HepG2 (cell line): ENCODE data around the gene FLYWCH1. TPM values are rescaled to one million over a fixed set of nuclear protein-coding genes. Genes with fewer than 3 reads are reported as not detected.
A peak's percentile ranks its signal among the peaks of the same experiment; 100 is the strongest.

Experiments used
- AKAP8 ChIP-seq: sonication (generic); formaldehyde crosslinking; IDR thresholded peaks from 2 replicates; pipeline ENCODE4 v1.5.1; 2020; ENCODE audit warnings: mild to moderate bottlenecking, missing genetic modification reagents
- DDIT3 ChIP-seq: sonication (generic); formaldehyde crosslinking; IDR thresholded peaks from 2 replicates; pipeline ENCODE4 v1.4.0; 2020; ENCODE audit warnings: mild to moderate bottlenecking, missing genetic modification reagents
- GABPA ChIP-seq, 2 experiments: IDR thresholded peaks; 2 replicates each; pipeline ENCODE4 v1.6.1; 2011 to 2016; ENCODE audit warnings: low read depth in 2 of 2, low read length in 1 of 2, missing biosample characterization in 1 of 2, missing genetic modification characterization in 1 of 2
- HHEX ChIP-seq: IDR thresholded peaks from 2 replicates; pipeline ENCODE4 v1.6.1; 2016; ENCODE audit warnings: control low read depth
- MAZ ChIP-seq, 2 experiments: sonication (generic) in 1 of 2; formaldehyde crosslinking in 1 of 2; IDR thresholded peaks; 2 replicates each; pipeline versions ENCODE4 v1.5.0 to v1.6.1; 2012 to 2020; ENCODE audit warnings: low read depth in 2 of 2, mild to moderate bottlenecking in 2 of 2, borderline replicate concordance in 1 of 2, improper control_type of control experiment in 1 of 2, low read length in 1 of 2, missing genetic modification reagents in 1 of 2, moderate library complexity in 1 of 2
- MIER2 ChIP-seq: IDR thresholded peaks from 2 replicates; pipeline ENCODE4 v1.6.1; 2016; ENCODE audit warnings: missing biosample characterization, missing genetic modification reagents
- MYC ChIP-seq: sonication (generic); formaldehyde crosslinking; IDR thresholded peaks from 2 replicates; pipeline ENCODE4 v1.9.0; 2021; ENCODE audit warnings: missing genetic modification reagents, borderline replicate concordance
- NONO ChIP-seq, 2 experiments: fragments of 450-650 bp in 1 of 2; sonication (generic) in 1 of 2; formaldehyde crosslinking in 1 of 2; IDR thresholded peaks in 1 of 2; conservative IDR thresholded peaks in 1 of 2; 2 replicates each; pipeline versions ENCODE4 v1.6.1 to v1.8.0; 2017 to 2022; ENCODE audit warnings: mild to moderate bottlenecking in 1 of 2, missing genetic modification reagents in 1 of 2, moderate library complexity in 1 of 2
- PHB2 ChIP-seq: fragments of 450-650 bp; IDR thresholded peaks from 2 replicates; pipeline ENCODE4 v1.6.1; 2018; ENCODE audit not compliant: partially characterized antibody
- RARA ChIP-seq: IDR thresholded peaks from 2 replicates; pipeline ENCODE4 v1.6.1; 2016; ENCODE audit warnings: missing genetic modification reagents, missing compliant biosample characterization
- RBM22 ChIP-seq: fragments of 200-400 bp; formaldehyde crosslinking; optimal IDR thresholded peaks from 2 replicates; pipeline ENCODE3; 2017; ENCODE audit warnings: mild to moderate bottlenecking, low read length, moderate library complexity
- RBM39 ChIP-seq: fragments of 200-400 bp; formaldehyde crosslinking; IDR thresholded peaks from one replicate; pipeline ENCODE4 v1.6.1; 2018; ENCODE audit warnings: antibody characterized with exemption, mild to moderate bottlenecking, low read depth, low read length; ENCODE audit not compliant: poor library complexity, severe bottlenecking
- RXRB ChIP-seq: IDR thresholded peaks from 2 replicates; pipeline ENCODE4 v1.6.1; 2016; ENCODE audit warnings: borderline replicate concordance, missing genetic modification reagents, missing compliant biosample characterization
- ZBED4 ChIP-seq: sonication (generic); formaldehyde crosslinking; IDR thresholded peaks from 2 replicates; pipeline ENCODE4 v1.4.0; 2020; ENCODE audit warnings: missing genetic modification reagents, borderline replicate concordance
- ZFP90 ChIP-seq: sonication (generic); formaldehyde crosslinking; IDR thresholded peaks from 2 replicates; pipeline ENCODE4 v1.8.0; 2022; ENCODE audit warnings: missing genetic modification reagents, mild to moderate bottlenecking, inconsistent platforms, borderline replicate concordance
- ZMAT3 ChIP-seq: sonication (generic); formaldehyde crosslinking; conservative IDR thresholded peaks from 2 replicates; pipeline ENCODE4 v1.7.0; 2021; ENCODE audit warnings: missing genetic modification reagents
- ZNF232 ChIP-seq: sonication (generic); formaldehyde crosslinking; IDR thresholded peaks from 2 replicates; pipeline ENCODE4 v1.4.0; 2020; ENCODE audit warnings: missing genetic modification reagents, borderline replicate concordance
- ZNF234 ChIP-seq: sonication (generic); formaldehyde crosslinking; conservative IDR thresholded peaks from 2 replicates; pipeline ENCODE4 v1.5.1; 2020; ENCODE audit warnings: mild to moderate bottlenecking, missing genetic modification reagents
- ZNF251 ChIP-seq: sonication (generic); formaldehyde crosslinking; IDR thresholded peaks from 2 replicates; pipeline ENCODE4 v1.9.0; 2021; ENCODE audit warnings: mild to moderate bottlenecking, missing genetic modification reagents
- ZNF558 ChIP-seq: sonication (generic); formaldehyde crosslinking; IDR thresholded peaks from 2 replicates; pipeline ENCODE4 v1.9.0; 2022; ENCODE audit warnings: mild to moderate bottlenecking, missing genetic modification reagents, borderline replicate concordance
- ZNF614 ChIP-seq: IDR thresholded peaks from 2 replicates; pipeline ENCODE4 v1.6.1; 2018; ENCODE audit warnings: missing biosample characterization, missing genetic modification reagents, inconsistent platforms, borderline replicate concordance
- ZSCAN29 ChIP-seq: sonication (generic); formaldehyde crosslinking; conservative IDR thresholded peaks from 2 replicates; pipeline ENCODE4 v1.4.0; 2020; ENCODE audit warnings: mild to moderate bottlenecking, missing genetic modification reagents
- polyA plus RNA-seq, 8 experiments: library from polyadenylated mRNA; depleted of rRNA in 3 of 8; stranded (reverse) in 7 of 8; unstranded in 1 of 8; fragments of >200 nt; fragmentation: Illumina TruSeq in 4 of 8; extraction: Trizol in 4 of 8; gene quantifications; 2 replicates each; pipeline versions ENCODE4 v1.2.1 to v1.2.3, GENCODE V29; 2011 to 2016; ENCODE audit warnings: low read depth in 4 of 8, missing spikeins in 1 of 8, mixed read lengths in 1 of 8; ENCODE audit not compliant: insufficient read depth in 1 of 8
- total RNA-seq, 5 experiments: library from RNA; depleted of rRNA; stranded (reverse); fragments of >200 nt; fragmentation: Illumina TruSeq; extraction: Trizol; gene quantifications; 2 replicates each; pipeline ENCODE4 v1.2.3, GENCODE V29; 2016; ENCODE audit warnings: low read depth in 1 of 5
- TF ChIP-seq, protein P1 (sequence below): sonication (generic); formaldehyde crosslinking; conservative IDR thresholded peaks from 2 replicates; pipeline ENCODE4 v1.4.0; 2020; ENCODE audit warnings: missing genetic modification reagents

Gene FLYWCH1
- total and polyA plus RNA-seq, 2 of the 13 experiments (the other 11 are each of a cell fraction or from before 2014, with no cell fraction given), result 7.3 to 12.4 TPM

DNA sequence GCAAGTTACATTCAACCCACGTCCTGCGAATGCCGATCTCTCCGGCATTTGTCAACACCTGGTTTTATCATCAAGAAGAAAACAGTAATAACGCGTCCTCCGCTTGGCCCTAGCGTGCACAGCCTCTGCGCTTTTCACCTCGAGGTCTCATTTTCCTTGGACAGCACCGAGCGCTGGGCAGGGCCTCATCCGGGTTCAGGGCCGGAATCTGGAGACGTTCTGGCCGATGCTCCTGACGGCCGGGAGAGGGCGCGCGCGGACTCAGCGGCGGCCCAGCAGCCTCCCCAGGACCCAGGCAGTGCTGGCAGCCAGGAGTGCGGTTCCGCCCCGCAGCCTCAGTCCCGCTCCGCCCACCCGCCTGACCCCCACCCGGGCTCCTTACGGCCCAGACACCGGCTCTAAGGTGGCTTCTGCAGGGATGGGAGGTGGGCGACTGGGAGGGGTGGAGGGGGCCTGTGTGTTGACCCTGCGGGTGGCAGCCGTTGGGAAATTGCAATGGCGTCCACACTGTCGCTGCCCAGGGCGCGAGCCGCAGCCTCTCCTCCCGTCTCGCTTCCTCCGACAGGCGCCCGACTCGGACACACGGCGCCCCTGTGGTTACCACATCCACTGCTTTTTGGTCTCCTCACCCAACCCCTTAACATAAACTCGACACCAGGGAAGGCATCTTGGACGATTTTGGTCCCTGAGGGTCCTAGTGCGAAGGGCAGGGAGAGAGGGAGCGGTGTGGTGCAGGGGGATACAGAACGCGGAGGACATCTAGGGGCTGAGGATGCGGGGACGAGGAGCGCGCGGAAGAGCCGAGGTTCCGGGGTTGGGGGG, 7.4 kb upstream of the FLYWCH1 start (continued):
- TF ChIP-seq DDIT3 (CRISPR knock-in tag), result no peak
- peak; percentile 46; the same call in 1 of the 2 replicates for TF ChIP-seq ZNF232 (CRISPR knock-in tag)
- no peak for TF ChIP-seq HHEX
- peak; percentile 68; the same call in 1 of the 2 replicates for TF ChIP-seq MYC (CRISPR knock-in tag)
- TF ChIP-seq RBM39, result peak; percentile 16
- TF ChIP-seq ZSCAN29 (CRISPR knock-in tag), result peak; percentile 97
- TF ChIP-seq ZBED4 (CRISPR knock-in tag), result peak; percentile 93; the same call in 1 of the 2 replicates
- 0 out of 2 replicates have a peak, but pooled peaks have one; percentile 28 for TF ChIP-seq ZNF251 (CRISPR knock-in tag)
- TF ChIP-seq RXRB, result peak; percentile 50; the same call in 1 of the 2 replicates
- TF ChIP-seq AKAP8, result peak; percentile 81; the same call in 1 of the 2 replicates
- no peak for TF ChIP-seq GABPA (IDR thresholded peaks at IDR 0.05; ENCODE audit: low read depth, low read length)
- TF ChIP-seq GABPA (CRISPR knock-in tag; IDR thresholded peaks at IDR 0.05; ENCODE audit: low read depth), result no peak
- TF ChIP-seq ZNF558 (CRISPR knock-in tag), result 0 out of 2 replicates have a peak, but pooled peaks have one; percentile 44
- TF ChIP-seq ZNF614 (CRISPR knock-in tag), result peak; percentile 48; the same call in 1 of the 2 replicates
- TF ChIP-seq MIER2 (CRISPR knock-in tag), result 0 out of 2 replicates have a peak, but pooled peaks have one; percentile 44
- TF ChIP-seq RBM22, result no peak
- no peak for TF ChIP-seq NONO (IDR thresholded peaks at IDR 0.05)
- peak; percentile 21; the same call in 1 of the 2 replicates for TF ChIP-seq NONO (CRISPR knock-in tag; conservative IDR thresholded peaks at IDR 0.05)
- no peak for TF ChIP-seq PHB2
- no peak for TF ChIP-seq ZNF234 (CRISPR knock-in tag)
- peak; percentile 44; the same call in 1 of the 2 replicates for TF ChIP-seq RARA
- TF ChIP-seq MAZ (IDR thresholded peaks at IDR 0.05; ENCODE audit: borderline replicate concordance, low read depth, low read length), result no peak; the same call in 1 of the 2 replicates
- peak; percentile 45; the same call in 1 of the 2 replicates for TF ChIP-seq MAZ (CRISPR knock-in tag; IDR thresholded peaks at IDR 0.05; ENCODE audit: low read depth)
- TF ChIP-seq, protein P1, sequence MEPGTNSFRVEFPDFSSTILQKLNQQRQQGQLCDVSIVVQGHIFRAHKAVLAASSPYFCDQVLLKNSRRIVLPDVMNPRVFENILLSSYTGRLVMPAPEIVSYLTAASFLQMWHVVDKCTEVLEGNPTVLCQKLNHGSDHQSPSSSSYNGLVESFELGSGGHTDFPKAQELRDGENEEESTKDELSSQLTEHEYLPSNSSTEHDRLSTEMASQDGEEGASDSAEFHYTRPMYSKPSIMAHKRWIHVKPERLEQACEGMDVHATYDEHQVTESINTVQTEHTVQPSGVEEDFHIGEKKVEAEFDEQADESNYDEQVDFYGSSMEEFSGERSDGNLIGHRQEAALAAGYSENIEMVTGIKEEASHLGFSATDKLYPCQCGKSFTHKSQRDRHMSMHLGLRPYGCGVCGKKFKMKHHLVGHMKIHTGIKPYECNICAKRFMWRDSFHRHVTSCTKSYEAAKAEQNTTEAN (CRISPR knock-in tag), result peak; percentile 79
- peak; percentile 72 for TF ChIP-seq ZFP90
- TF ChIP-seq ZMAT3, result peak; percentile 70
